GM19099 (cell line): ENCODE results near the gene FADS2.

Experiments used
- POLR2A ChIP-seq: IDR thresholded peaks from 3 replicates; pipeline ENCODE4 v1.6.1; 2011; ENCODE audit warnings: low read depth; ENCODE audit not compliant: insufficient read length; ENCODE audit errors: extremely low read depth

The FADS2 gene

GRCh38 chr11:61827571-61828378 lies at the start of gene FADS2:
TSS of gene FADS2 (plus strand) at chr11:61828300. CDS start at chr11:61828391, 91 bp downstream.
- peak; percentile 94 for TF ChIP-seq POLR2A

- no peak for TF ChIP-seq POLR2A
These were observed 49.7 kb upstream of the FADS2 start for GRCh38 chr11:61778357-61778886.

DNA sequence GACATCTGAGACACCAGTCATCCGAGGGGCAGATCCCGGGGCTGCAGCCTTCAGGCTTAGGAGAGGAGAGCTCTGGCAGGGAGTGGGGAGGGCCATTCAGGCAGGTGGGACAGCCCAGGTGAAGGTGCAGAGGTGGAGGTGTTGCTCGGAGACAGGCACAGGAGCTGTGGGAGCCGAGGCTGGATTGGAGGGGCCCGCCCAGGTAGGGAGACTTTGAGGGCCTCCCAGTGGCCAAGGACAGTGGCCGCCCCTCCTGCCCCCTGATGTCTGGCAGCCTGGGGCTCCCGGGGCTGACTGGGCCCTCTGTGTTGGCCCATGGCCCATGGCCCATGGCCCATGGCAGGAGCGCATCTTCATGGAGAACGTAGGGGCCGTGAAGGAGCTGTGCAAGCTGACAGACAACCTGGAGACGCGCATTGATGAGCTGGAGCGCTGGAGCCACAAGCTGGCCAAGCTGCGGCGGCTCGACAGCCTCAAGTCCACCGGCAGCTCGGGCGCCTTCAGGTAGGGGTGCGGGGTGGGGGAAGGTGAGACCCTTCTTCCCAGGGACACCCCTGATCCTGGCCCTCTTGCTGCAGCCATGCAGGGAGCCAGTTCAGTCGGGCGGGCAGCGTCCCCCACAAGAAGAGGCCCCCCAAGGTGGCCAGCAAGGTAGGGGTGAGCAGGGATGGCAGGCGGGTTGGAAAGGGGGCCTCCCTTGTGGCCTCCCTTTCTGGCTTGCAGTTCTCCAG lies 49.0 kb upstream of the FADS2 start:
- TF ChIP-seq POLR2A = no peak

- no peak for TF ChIP-seq POLR2A
These were observed 48.2 kb upstream of the FADS2 start for GRCh38 chr11:61779666-61780525.

DNA sequence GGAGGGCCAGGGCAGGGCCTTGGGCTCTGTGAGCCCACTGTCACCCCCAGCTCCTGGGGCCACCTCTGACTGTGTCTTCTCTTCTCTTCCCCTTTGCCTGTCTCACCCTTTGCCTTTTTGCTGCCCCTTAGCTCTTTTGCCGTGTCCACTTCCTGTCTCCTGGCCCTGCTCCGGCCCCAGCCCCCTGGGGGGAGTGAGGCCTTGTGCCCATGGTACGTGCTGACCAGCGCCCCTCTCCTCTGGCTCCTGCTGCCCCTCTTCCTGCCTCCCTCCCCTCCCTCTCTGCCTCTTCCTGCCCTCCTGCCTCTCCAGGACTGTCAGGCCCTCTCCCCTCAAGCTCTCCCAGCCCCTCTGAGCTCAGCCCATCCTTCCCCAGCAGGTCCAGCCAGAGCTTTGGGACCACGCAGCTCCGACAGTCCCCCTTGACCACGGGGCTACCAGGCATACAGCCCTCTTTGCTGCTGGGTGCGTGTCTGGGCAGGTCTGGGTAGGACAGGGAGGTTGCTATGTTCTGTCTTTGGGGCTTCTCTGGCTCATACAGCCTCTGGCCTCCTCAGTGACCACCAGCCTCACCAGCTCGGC lies 47.4 kb upstream of the FADS2 start:
- TF ChIP-seq POLR2A = no peak

DNA sequence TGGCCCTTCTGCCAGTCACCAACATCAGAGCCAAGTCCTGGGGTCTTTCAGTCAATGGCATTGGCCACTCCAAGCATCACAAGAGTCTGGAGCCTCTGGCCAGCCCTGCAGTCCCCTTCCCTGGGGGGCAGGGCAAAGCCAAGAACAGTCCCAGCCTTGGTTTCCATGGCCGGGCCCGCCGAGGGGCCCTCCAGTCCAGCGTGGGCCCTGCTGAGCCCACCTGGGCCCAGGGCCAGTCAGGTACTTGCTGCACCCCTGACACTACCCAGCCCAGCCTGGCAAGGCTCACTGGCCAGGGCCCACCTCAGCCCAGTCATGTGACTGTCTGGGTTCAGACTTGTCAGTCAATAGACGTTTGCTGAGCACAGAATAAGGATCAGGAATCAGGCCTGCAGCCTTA lies 46.5 kb upstream of the FADS2 start:
- no peak for TF ChIP-seq POLR2A

DNA sequence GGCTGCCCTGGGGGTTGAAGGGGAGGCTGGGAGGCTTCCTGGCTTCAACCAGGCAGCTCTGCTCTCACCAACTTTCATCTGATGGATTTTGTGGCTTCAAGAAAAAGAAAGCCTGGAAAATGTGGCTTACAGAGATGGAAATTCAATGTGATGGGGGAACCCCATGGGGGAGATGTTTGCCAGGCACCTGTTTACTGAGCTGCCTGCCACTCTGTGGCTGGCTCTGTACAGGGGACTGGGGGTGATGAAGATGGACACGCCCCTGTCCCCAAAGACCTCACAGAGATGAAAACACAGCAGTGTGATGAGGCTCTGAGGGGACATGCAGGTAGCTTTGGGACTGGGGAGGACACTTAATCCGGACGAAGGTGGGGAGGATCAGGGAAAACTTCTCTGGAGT lies 45.8 kb upstream of the FADS2 start:
- TF ChIP-seq POLR2A = no peak

GRCh38 chr11:61782841-61783240 lies 45.3 kb upstream of the FADS2 start:
- TF ChIP-seq POLR2A = no peak

- TF ChIP-seq POLR2A = no peak
These were observed 44.2 kb upstream of the FADS2 start for GRCh38 chr11:61783717-61784505.

- no peak for TF ChIP-seq POLR2A
These were observed 43.6 kb upstream of the FADS2 start for GRCh38 chr11:61784506-61784805.

DNA sequence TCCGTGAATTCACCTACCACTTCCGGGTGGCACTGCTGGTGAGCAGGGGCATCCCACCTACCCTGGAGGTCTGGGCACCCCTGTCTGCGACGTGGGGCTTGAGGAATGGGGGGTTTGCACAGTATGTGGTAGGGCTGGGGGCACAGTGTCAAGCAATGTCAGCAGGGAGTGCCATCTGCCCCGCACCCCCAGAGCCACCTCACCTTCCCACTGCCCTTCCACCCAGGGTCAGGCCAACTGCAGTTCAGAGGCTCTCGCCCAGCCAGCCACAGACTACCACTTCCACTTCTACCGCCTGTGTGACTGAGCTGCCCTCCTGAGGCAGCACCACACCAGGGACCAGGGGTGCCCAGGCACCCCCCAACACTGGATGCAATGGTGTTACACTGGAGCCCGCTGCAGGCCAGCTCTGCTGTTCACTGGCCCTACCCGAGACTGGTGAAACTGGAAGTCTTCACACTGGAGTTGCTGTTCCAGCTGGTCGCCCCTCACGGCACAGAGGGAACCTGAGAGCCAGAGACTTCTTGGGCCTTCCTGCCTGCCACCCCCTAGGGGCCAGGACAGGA lies 42.2 kb upstream of the FADS2 start:
- no peak for TF ChIP-seq POLR2A

- no peak for TF ChIP-seq POLR2A
These were observed 40.1 kb upstream of the FADS2 start for GRCh38 chr11:61787928-61788491.

GRCh38 chr11:61791737-61792309 lies 36.3 kb upstream of the FADS2 start:
- TF ChIP-seq POLR2A = no peak
